ENCODE data around the gene PCSK5.

The PCSK5 gene

GRCh38 chr9:75890472-75891276 is at the start of gene PCSK5:
Gene PCSK5 (plus strand): TSS chr9:75890673. CDS start chr9:75891182, 509 bp downstream.
- Histone ChIP-seq H3K9ac (ENCODE audit: low read length) (peak within 1 kb of the TSS; percentile 57), H3K4me3 (ENCODE audit: low read length) (peak within 1 kb of the TSS; percentile 77), H3K4me1 (ENCODE audit: control insufficient read depth, low read depth, low read length) (peaks cover 28% of the 10 kb centered on the region), H3K27ac (ENCODE audit: low read length) (no peak within 1 kb of the TSS), H3K9me3 (ENCODE audit: control insufficient read depth, low read depth, low read length) (no peaks in the 10 kb centered on the region), H3K27me3 (ENCODE audit: control insufficient read depth, insufficient read depth, low read length) (peaks cover 51% of the 10 kb centered on the region), H3K36me3 (ENCODE audit: control insufficient read depth, low read depth, low read length) (no peaks in the 10 kb centered on the region)

GRCh38 chr9:75844321-75844720 is 46.2 kb upstream of the PCSK5 start:
- Histone ChIP-seq H3K9ac (ENCODE audit: low read length) (no peak overlapping the region), H3K27me3 (ENCODE audit: control insufficient read depth, insufficient read depth, low read length) (no peaks in the 10 kb centered on the region), H3K36me3 (ENCODE audit: control insufficient read depth, low read depth, low read length) (no peaks in the 10 kb centered on the region), H3K9me3 (ENCODE audit: control insufficient read depth, low read depth, low read length) (no peaks in the 10 kb centered on the region), H3K27ac (ENCODE audit: low read length) (no peak overlapping the region), H3K4me1 (ENCODE audit: control insufficient read depth, low read depth, low read length) (peaks cover 11% of the 10 kb centered on the region), H3K4me3 (ENCODE audit: low read length) (no peak overlapping the region)

DNA sequence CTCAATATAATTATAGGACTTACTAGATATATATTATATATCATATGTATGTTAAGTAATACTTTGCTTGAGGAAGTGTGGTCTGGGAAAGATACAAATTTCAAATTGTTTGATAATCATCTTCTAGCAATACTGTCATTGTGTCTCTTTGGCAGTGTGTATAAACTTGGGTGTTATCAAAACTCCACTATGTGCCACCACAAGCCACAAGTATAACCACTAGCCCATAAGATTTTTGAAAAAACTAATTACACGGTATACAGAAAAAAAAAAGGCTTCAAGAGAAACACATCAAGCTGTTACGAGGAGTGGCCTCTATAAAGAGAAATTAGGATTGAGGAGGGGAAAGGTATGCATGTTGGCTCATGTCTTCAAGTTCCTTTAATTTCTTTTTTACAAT is 44.7 kb upstream of the PCSK5 start:
- Histone ChIP-seq H3K27me3 (ENCODE audit: control insufficient read depth, insufficient read depth, low read length) (no peaks in the 10 kb centered on the region), H3K27ac (ENCODE audit: low read length) (no peak overlapping the region), H3K36me3 (ENCODE audit: control insufficient read depth, low read depth, low read length) (no peaks in the 10 kb centered on the region), H3K9ac (ENCODE audit: low read length) (no peak overlapping the region), H3K4me3 (ENCODE audit: low read length) (no peak overlapping the region), H3K9me3 (ENCODE audit: control insufficient read depth, low read depth, low read length) (no peaks in the 10 kb centered on the region), H3K4me1 (ENCODE audit: control insufficient read depth, low read depth, low read length) (peaks cover 4% of the 10 kb centered on the region)

GRCh38 chr9:75847085-75847484 is 43.4 kb upstream of the PCSK5 start:
- H3K9ac ChIP-seq (ENCODE audit: low read length): no peak overlapping the region
- no peaks in the 10 kb centered on the region for H3K27me3 ChIP-seq (ENCODE audit: control insufficient read depth, insufficient read depth, low read length)
- no peak overlapping the region for H3K4me3 ChIP-seq (ENCODE audit: low read length)
- no peaks in the 10 kb centered on the region for H3K36me3 ChIP-seq (ENCODE audit: control insufficient read depth, low read depth, low read length)
- no peaks in the 10 kb centered on the region for H3K4me1 ChIP-seq (ENCODE audit: control insufficient read depth, low read depth, low read length)
- H3K9me3 ChIP-seq (ENCODE audit: control insufficient read depth, low read depth, low read length): no peaks in the 10 kb centered on the region
- no peak overlapping the region for H3K27ac ChIP-seq (ENCODE audit: low read length)

DNA sequence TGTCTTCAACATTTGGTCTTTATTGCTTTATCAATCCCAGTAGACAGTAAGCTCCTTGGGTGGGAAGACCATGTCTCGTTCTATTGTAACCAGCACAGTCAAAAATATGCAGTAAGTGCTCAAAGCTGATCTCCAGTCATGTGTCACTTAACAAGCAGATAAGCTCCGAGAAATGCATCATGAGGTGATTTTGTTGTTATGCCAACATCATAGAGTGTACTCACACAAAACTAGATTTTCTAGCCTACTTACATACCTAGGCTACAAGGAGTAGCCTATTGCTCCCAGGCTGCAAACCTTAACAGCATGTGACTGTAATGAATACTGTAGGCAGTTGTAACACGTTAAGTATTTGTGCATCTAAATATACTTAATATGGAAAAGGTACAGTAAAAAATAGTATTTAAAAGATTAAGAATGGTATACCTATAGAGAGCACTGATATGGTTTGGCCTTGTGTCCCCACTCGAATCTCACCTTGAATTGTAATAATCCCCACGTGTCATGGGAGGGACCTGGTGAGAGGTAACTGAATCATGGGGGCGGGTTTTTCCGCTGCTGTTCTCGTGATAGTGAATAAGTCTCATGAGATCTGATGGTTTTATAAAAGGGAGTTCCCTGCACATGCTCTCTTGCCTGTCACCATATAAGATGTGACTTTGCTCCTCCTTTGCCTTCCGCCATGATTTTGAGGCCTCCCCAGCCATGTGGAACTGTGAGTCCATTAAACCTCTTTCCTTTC is 39.8 kb upstream of the PCSK5 start:
- H3K4me3 ChIP-seq (ENCODE audit: low read length): no peak overlapping the region

GRCh38 chr9:75851917-75852316 is 38.6 kb upstream of the PCSK5 start:
- Histone ChIP-seq H3K27me3 (ENCODE audit: control insufficient read depth, insufficient read depth, low read length) (no peaks in the 10 kb centered on the region), H3K9me3 (ENCODE audit: control insufficient read depth, low read depth, low read length) (no peaks in the 10 kb centered on the region), H3K4me3 (ENCODE audit: low read length) (no peak overlapping the region), H3K9ac (ENCODE audit: low read length) (no peak overlapping the region), H3K27ac (ENCODE audit: low read length) (no peak overlapping the region), H3K4me1 (ENCODE audit: control insufficient read depth, low read depth, low read length) (no peaks in the 10 kb centered on the region), H3K36me3 (ENCODE audit: control insufficient read depth, low read depth, low read length) (no peaks in the 10 kb centered on the region)

More for the DNA sequence above, 39.8 kb upstream of the PCSK5 start:
- Histone ChIP-seq H3K9ac (ENCODE audit: low read length) (no peak overlapping the region), H3K27ac (ENCODE audit: low read length) (no peak overlapping the region), H3K36me3 (ENCODE audit: control insufficient read depth, low read depth, low read length) (no peaks in the 10 kb centered on the region), H3K9me3 (ENCODE audit: control insufficient read depth, low read depth, low read length) (no peaks in the 10 kb centered on the region), H3K27me3 (ENCODE audit: control insufficient read depth, insufficient read depth, low read length) (no peaks in the 10 kb centered on the region), H3K4me1 (ENCODE audit: control insufficient read depth, low read depth, low read length) (no peaks in the 10 kb centered on the region)

DNA sequence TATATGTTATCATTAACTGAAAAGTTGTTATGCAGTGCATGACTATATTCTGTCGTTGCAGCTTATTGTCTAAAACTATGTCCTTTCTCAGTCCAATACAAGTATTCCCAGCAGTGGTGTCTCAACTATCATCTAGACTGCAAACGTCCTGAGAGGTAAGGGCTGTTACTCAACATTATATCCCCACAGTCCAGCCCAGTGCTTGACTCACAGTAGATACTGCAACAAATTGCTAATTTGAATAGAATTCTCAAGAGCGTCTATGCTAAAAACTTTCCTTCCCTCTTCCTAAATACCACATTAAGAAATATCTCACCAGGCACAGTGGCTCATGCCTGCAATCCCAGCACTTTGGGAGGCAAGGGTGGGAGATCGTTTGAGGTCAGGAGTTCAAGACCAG is 37.7 kb upstream of the PCSK5 start:
- no peak overlapping the region for H3K9ac ChIP-seq (ENCODE audit: low read length)
- H3K4me1 ChIP-seq (ENCODE audit: control insufficient read depth, low read depth, low read length): no peaks in the 10 kb centered on the region
- no peaks in the 10 kb centered on the region for H3K9me3 ChIP-seq (ENCODE audit: control insufficient read depth, low read depth, low read length)
- no peak overlapping the region for H3K27ac ChIP-seq (ENCODE audit: low read length)
- H3K27me3 ChIP-seq (ENCODE audit: control insufficient read depth, insufficient read depth, low read length): no peaks in the 10 kb centered on the region
- no peak overlapping the region for H3K4me3 ChIP-seq (ENCODE audit: low read length)
- H3K36me3 ChIP-seq (ENCODE audit: control insufficient read depth, low read depth, low read length): no peaks in the 10 kb centered on the region

DNA sequence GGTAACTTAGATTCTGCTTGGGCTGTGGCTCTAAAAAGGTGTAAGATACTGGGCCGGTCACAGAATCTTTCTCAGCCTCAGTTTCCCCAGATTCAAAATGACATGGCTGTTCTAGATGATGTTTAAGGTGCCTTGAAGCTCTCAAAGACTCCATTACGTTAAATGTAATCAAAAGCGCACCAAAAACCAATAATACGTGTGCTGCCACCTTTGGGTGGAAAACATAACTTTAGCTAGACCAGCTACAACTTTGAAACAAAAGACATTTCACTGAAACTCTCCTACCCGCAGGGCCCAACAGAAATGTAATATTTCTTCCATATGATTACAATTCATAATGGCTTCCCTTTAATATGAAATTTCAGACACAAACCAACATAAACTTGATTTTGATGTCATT is 35.0 kb upstream of the PCSK5 start:
- H3K27ac ChIP-seq (ENCODE audit: low read length): no peak overlapping the region
- no peaks in the 10 kb centered on the region for H3K4me1 ChIP-seq (ENCODE audit: control insufficient read depth, low read depth, low read length)
- no peaks in the 10 kb centered on the region for H3K9me3 ChIP-seq (ENCODE audit: control insufficient read depth, low read depth, low read length)
- no peaks in the 10 kb centered on the region for H3K27me3 ChIP-seq (ENCODE audit: control insufficient read depth, insufficient read depth, low read length)
- no peak overlapping the region for H3K9ac ChIP-seq (ENCODE audit: low read length)
- H3K4me3 ChIP-seq (ENCODE audit: low read length): no peak overlapping the region
- H3K36me3 ChIP-seq (ENCODE audit: control insufficient read depth, low read depth, low read length): no peaks in the 10 kb centered on the region

DNA sequence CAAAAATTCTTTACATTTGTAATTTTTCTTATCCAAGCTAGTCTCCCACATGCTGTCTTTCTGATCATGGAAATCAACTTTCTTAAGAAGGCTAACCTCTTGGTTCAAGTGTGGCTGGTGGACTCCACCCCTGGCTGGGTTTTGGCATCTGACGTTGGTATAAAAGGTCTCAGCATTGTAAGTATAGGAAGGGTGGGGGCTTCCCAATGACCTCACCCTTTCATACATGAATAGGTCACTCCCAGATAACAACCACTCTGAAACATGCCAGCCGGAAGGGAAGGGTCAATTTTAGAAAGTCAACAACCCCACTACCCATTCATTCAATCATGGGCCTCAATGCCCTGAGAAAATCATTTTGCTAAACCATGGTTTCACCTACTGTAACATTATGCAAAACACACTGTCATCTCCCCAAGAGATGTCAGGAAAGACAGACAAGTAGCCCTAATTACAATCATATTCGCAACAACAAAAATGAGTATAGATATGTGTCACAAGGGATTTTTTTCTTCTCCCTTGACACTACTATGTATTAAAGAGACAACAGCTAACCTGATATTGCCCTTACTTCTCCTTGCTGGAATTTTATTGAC is 31.9 kb upstream of the PCSK5 start:
- Histone ChIP-seq H3K9me3 (ENCODE audit: control insufficient read depth, low read depth, low read length) (no peaks in the 10 kb centered on the region), H3K9ac (ENCODE audit: low read length) (no peak overlapping the region), H3K27ac (ENCODE audit: low read length) (no peak overlapping the region), H3K4me1 (ENCODE audit: control insufficient read depth, low read depth, low read length) (no peaks in the 10 kb centered on the region), H3K36me3 (ENCODE audit: control insufficient read depth, low read depth, low read length) (no peaks in the 10 kb centered on the region), H3K27me3 (ENCODE audit: control insufficient read depth, insufficient read depth, low read length) (no peaks in the 10 kb centered on the region), H3K4me3 (ENCODE audit: low read length) (no peak overlapping the region)

- Histone ChIP-seq H3K9me3 (ENCODE audit: control insufficient read depth, low read depth, low read length) (no peaks in the 10 kb centered on the region), H3K9ac (ENCODE audit: low read length) (no peak overlapping the region), H3K27ac (ENCODE audit: low read length) (no peak overlapping the region), H3K4me3 (ENCODE audit: low read length) (no peak overlapping the region), H3K4me1 (ENCODE audit: control insufficient read depth, low read depth, low read length) (no peaks in the 10 kb centered on the region), H3K27me3 (ENCODE audit: control insufficient read depth, insufficient read depth, low read length) (no peaks in the 10 kb centered on the region), H3K36me3 (ENCODE audit: control insufficient read depth, low read depth, low read length) (no peaks in the 10 kb centered on the region)
Observed at GRCh38 chr9:75864266-75864665, 26.2 kb upstream of the PCSK5 start.

DNA sequence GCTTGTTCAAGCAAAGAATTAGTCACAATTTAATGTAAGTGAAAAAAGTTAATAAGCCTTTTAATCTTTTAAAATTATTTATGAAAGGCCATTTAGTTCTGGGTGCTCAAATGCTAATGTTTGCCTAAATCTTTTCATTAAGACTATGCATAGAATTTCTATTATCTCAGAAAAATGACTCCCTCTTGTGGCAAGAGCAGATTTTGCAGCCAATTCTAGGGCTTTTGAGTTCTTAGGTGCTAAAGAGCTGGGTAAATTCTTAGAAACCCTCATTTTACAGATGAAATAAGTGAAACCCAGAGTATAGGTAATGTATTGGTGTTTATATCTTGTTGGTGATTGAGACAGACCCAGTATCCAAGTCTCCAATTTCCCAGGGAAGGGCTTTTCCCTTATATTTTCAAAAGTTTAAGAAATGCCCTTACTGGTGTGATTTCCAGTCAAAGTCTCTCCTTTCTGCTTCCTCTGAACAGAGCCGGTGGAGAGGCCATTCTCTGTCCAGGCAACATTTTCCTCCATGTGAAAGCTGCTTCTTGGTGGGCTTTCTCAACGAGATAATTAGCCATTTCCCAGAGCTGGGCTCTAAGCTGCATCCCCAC is 24.1 kb upstream of the PCSK5 start:
- Histone ChIP-seq H3K27ac (ENCODE audit: low read length) (no peak overlapping the region), H3K27me3 (ENCODE audit: control insufficient read depth, insufficient read depth, low read length) (no peaks in the 10 kb centered on the region), H3K36me3 (ENCODE audit: control insufficient read depth, low read depth, low read length) (no peaks in the 10 kb centered on the region), H3K4me1 (ENCODE audit: control insufficient read depth, low read depth, low read length) (no peaks in the 10 kb centered on the region), H3K9ac (ENCODE audit: low read length) (no peak overlapping the region), H3K4me3 (ENCODE audit: low read length) (no peak overlapping the region), H3K9me3 (ENCODE audit: control insufficient read depth, low read depth, low read length) (no peaks in the 10 kb centered on the region)
